ENCODE results near the gene RYR2.

GRCh38 chr1:237164406-237165352, 122.7 kb downstream of the RYR2 start:
- TF ChIP-seq CTCF (IDR thresholded peaks at IDR 0.05), result no peak
- no peak for TF ChIP-seq POLR2A (IDR thresholded peaks at IDR 0.05)
- TF ChIP-seq EP300 (IDR thresholded peaks at IDR 0.05), result no peak

Measured in tibial nerve (tissue), 4 donors.